GM06990 (cell line): ENCODE results near the gene DUS2.

Experiments used
- DNase-seq: peaks from one replicate; pipeline ENCODE4 v3.0.0-alpha.2; 2011; ENCODE audit not compliant: insufficient read length; ENCODE audit errors: extremely low read depth
- H3K27me3 ChIP-seq: replicated peaks from 2 replicates; pipeline ENCODE4 v1.6.0; 2011; ENCODE audit warnings: low read length; ENCODE audit not compliant: control insufficient read depth, insufficient read depth
- H3K36me3 ChIP-seq: 2 replicates; pipeline ENCODE4 v1.5.1; 2011; ENCODE audit warnings: low read length; ENCODE audit not compliant: control insufficient read depth, insufficient read depth
- H3K4me3 ChIP-seq: replicated peaks from 2 replicates; pipeline ENCODE4 v1.5.1; 2011; ENCODE audit warnings: low read depth, mild to moderate bottlenecking, control low read depth, low read length
- CTCF ChIP-seq: IDR thresholded peaks from 2 replicates; pipeline ENCODE4 v1.5.1; 2011; ENCODE audit warnings: low read length, control low read depth, mild to moderate bottlenecking, inconsistent platforms; ENCODE audit not compliant: insufficient read depth, poor library complexity, severe bottlenecking

Gene DUS2

GRCh38 chr16:68046106-68046505 lies 23.0 kb downstream of the DUS2 start:
- no peak for TF ChIP-seq CTCF
- H3K36me3 ChIP-seq, result peaks cover 13% of the 10 kb centered on the region
- H3K27me3 ChIP-seq, result no peaks in the 10 kb centered on the region
- no peak overlapping the region for H3K4me3 ChIP-seq
- no peak for DNase-seq

GRCh38 chr16:68047987-68048386 lies 24.9 kb downstream of the DUS2 start:
- H3K4me3 ChIP-seq, result no peak overlapping the region
- H3K36me3 ChIP-seq, result peaks cover 15% of the 10 kb centered on the region
- DNase-seq, result no peak
- H3K27me3 ChIP-seq, result no peaks in the 10 kb centered on the region
- no peak for TF ChIP-seq CTCF

GRCh38 chr16:68049449-68049848 lies 26.4 kb downstream of the DUS2 start:
- TF ChIP-seq CTCF, result no peak
- H3K27me3 ChIP-seq, result no peaks in the 10 kb centered on the region
- no peak overlapping the region for H3K4me3 ChIP-seq
- DNase-seq, result no peak
- peaks cover 20% of the 10 kb centered on the region for H3K36me3 ChIP-seq

- H3K36me3 ChIP-seq, result peaks cover 14% of the 10 kb centered on the region
- TF ChIP-seq CTCF, result no peak
- H3K4me3 ChIP-seq, result no peak overlapping the region
- no peaks in the 10 kb centered on the region for H3K27me3 ChIP-seq
- no peak for DNase-seq
These were observed 32.3 kb downstream of the DUS2 start for GRCh38 chr16:68055395-68055794.

- no peak for DNase-seq
- no peak overlapping the region for H3K4me3 ChIP-seq
- H3K36me3 ChIP-seq, result peaks cover 17% of the 10 kb centered on the region
- no peaks in the 10 kb centered on the region for H3K27me3 ChIP-seq
- TF ChIP-seq CTCF, result no peak
These were observed 36.7 kb downstream of the DUS2 start for GRCh38 chr16:68059804-68060203.

GRCh38 chr16:68061396-68061795 lies 38.3 kb downstream of the DUS2 start:
- Histone ChIP-seq H3K4me3 (no peak overlapping the region), H3K27me3 (no peaks in the 10 kb centered on the region), H3K36me3 (peaks cover 15% of the 10 kb centered on the region)
- no peak for TF ChIP-seq CTCF
- DNase-seq, result no peak
